Peyer's patch (tissue), 4 donors: ENCODE results near the gene IMMP2L.

ENCODE experiments used
- CTCF ChIP-seq, 6 experiments: fragments of 450-650 bp in 4 of 6; fragments of 200-600 bp in 2 of 6; sonication (generic) in 1 of 6; IDR thresholded peaks; one replicate each; pipeline ENCODE4 v1.5.1; 2017 to 2019; ENCODE audit warnings: antibody characterized with exemption in 6 of 6, mild to moderate bottlenecking in 3 of 6, moderate library complexity in 1 of 6
- POLR2A ChIP-seq, 2 donors: fragments of 450-650 bp; IDR thresholded peaks; one replicate each; pipeline ENCODE4 v1.5.1; 2017; ENCODE audit warnings: antibody characterized with exemption in 2 of 2, mild to moderate bottlenecking in 2 of 2, moderate library complexity in 2 of 2

GRCh38 chr7:110850224-110850623 lies 712.1 kb downstream of the IMMP2L start:
- no peak for TF ChIP-seq POLR2A (IDR thresholded peaks at IDR 0.05)
- no peak for TF ChIP-seq CTCF (IDR thresholded peaks at IDR 0.05)
